Neural cell (in vitro differentiated cells): ENCODE measurements around the gene KRT82. TPM values are rescaled to one million over a fixed set of nuclear protein-coding genes. Genes with fewer than 3 reads are reported as not detected.

ENCODE experiments used
- H2AFZ ChIP-seq: fragments of 200-600, 300-800 bp; sonication (generic), shearing (Covaris generic); 2 replicates; pipeline ENCODE4 v1.6.0; 2014; ENCODE audit warnings: low read depth, mild to moderate bottlenecking, antibody characterized with exemption, low read length, moderate library complexity
- H3F3A ChIP-seq: fragments of 200-600 bp; shearing (Covaris generic); 2 replicates; pipeline ENCODE4 v1.6.1; 2016; ENCODE audit warnings: mild to moderate bottlenecking, moderate library complexity, mixed read lengths, antibody characterized with exemption, low read length; ENCODE audit not compliant: insufficient read depth, poor library complexity, severe bottlenecking
- H3K27ac ChIP-seq: fragments of 200-600, 300-800 bp; sonication (generic), shearing (Covaris generic); 2 replicates; pipeline ENCODE4 v1.5.1; 2014; ENCODE audit warnings: mild to moderate bottlenecking, low read length, moderate library complexity
- H3K27me3 ChIP-seq: fragments of 300-800, 200-600 bp; sonication (generic), shearing (Covaris generic); 2 replicates; pipeline ENCODE4 v1.6.0; 2014; ENCODE audit warnings: mild to moderate bottlenecking, low read depth, low read length, moderate library complexity; ENCODE audit not compliant: insufficient read depth
- H3K36me3 ChIP-seq: fragments of 300-800, 200-600 bp; sonication (generic), shearing (Covaris generic); 2 replicates; pipeline ENCODE4 v1.5.1; 2014; ENCODE audit warnings: mild to moderate bottlenecking, antibody characterized with exemption, low read length, moderate library complexity; ENCODE audit not compliant: insufficient read depth
- H3K4me2 ChIP-seq: fragments of 300-800, 200-600 bp; sonication (generic), shearing (Covaris generic); 2 replicates; pipeline ENCODE4 v1.6.0; 2014; ENCODE audit warnings: mild to moderate bottlenecking, low read length
- H3K4me3 ChIP-seq: fragments of 300-800, 200-600 bp; sonication (generic), shearing (Covaris generic); 2 replicates; pipeline ENCODE4 v1.5.1; 2014; ENCODE audit warnings: mild to moderate bottlenecking, low read length, moderate library complexity
- H3K79me2 ChIP-seq: fragments of 200-600 bp; shearing (Covaris generic); replicated peaks from 2 replicates; pipeline ENCODE4 v1.6.0; 2014; ENCODE audit warnings: mild to moderate bottlenecking, low read length, moderate library complexity; ENCODE audit not compliant: insufficient read depth
- H3K9ac ChIP-seq: fragments of 300-800, 200-600 bp; sonication (generic), shearing (Covaris generic); 2 replicates; pipeline ENCODE4 v1.6.1; 2016; ENCODE audit warnings: mild to moderate bottlenecking, low read length, mixed read lengths
- H3K9me2 ChIP-seq: fragments of 200-600 bp; shearing (Covaris generic); 2 replicates; pipeline ENCODE4 v1.6.1; 2016; ENCODE audit warnings: mild to moderate bottlenecking, low read length, mixed read lengths; ENCODE audit not compliant: insufficient read depth
- H3K9me3 ChIP-seq: fragments of 200-600, 300-800 bp; sonication (generic), shearing (Covaris generic); 2 replicates; pipeline ENCODE4 v1.6.1; 2016; ENCODE audit warnings: mild to moderate bottlenecking, mixed run types, low read length, moderate library complexity, mixed read lengths
- H4K20me1 ChIP-seq: fragments of 200-600 bp; shearing (Covaris generic); 2 replicates; pipeline ENCODE4 v1.6.1; 2016; ENCODE audit warnings: mild to moderate bottlenecking, mixed run types; ENCODE audit not compliant: insufficient read depth
- EP300 ChIP-seq: fragments of 450-650 bp; conservative IDR thresholded peaks from 2 replicates; pipeline ENCODE4 v1.6.1; 2014; ENCODE audit warnings: antibody characterized with exemption, mild to moderate bottlenecking, moderate library complexity; ENCODE audit not compliant: poor library complexity, severe bottlenecking
- EZH2 ChIP-seq: fragments of 200-600, 300-800 bp; shearing (Covaris generic), sonication (generic); IDR thresholded peaks from 2 replicates; pipeline ENCODE4 v1.6.1; 2014; ENCODE audit warnings: antibody characterized with exemption, low read length, borderline replicate concordance, mild to moderate bottlenecking; ENCODE audit not compliant: insufficient read depth, poor library complexity, severe bottlenecking
- MXI1 ChIP-seq: fragments of 450-650 bp; conservative IDR thresholded peaks from 2 replicates; pipeline ENCODE4 v1.6.1; 2014; ENCODE audit warnings: antibody characterized with exemption, mild to moderate bottlenecking; ENCODE audit not compliant: poor library complexity, severe bottlenecking
- POLR2AphosphoS5 ChIP-seq: IDR thresholded peaks from 2 replicates; pipeline ENCODE4 v1.6.1; 2012
- RAD21 ChIP-seq: fragments of 450-650 bp; conservative IDR thresholded peaks from 2 replicates; pipeline ENCODE4 v1.6.1; 2014; ENCODE audit warnings: antibody characterized with exemption, mild to moderate bottlenecking, moderate library complexity
- SMC3 ChIP-seq: fragments of 450-650 bp; conservative IDR thresholded peaks from 2 replicates; pipeline ENCODE4 v1.6.1; 2014; ENCODE audit warnings: antibody characterized with exemption, mild to moderate bottlenecking, moderate library complexity; ENCODE audit not compliant: poor library complexity
- TAF1 ChIP-seq: IDR thresholded peaks from 2 replicates; pipeline ENCODE4 v1.6.1; 2012; ENCODE audit warnings: low read depth
- polyA plus RNA-seq: library from polyadenylated mRNA; depleted of rRNA; stranded (reverse); fragments of >200 nt; gene quantifications from 2 replicates; pipeline ENCODE4 v1.2.3, GENCODE V29; 2014
- TF ChIP-seq, protein P1 (sequence below): fragments of 450-650 bp; IDR thresholded peaks from 2 replicates; pipeline ENCODE4 v1.5.1; 2014; ENCODE audit warnings: antibody characterized with exemption, mild to moderate bottlenecking, moderate library complexity; ENCODE audit not compliant: poor library complexity, severe bottlenecking
- TF ChIP-seq, protein P2 (sequence below): IDR thresholded peaks from 2 replicates; pipeline ENCODE4 v1.6.1; 2012; ENCODE audit warnings: borderline replicate concordance

KRT82 gene
- polyA plus RNA-seq, 1 donor from 2014 or later = not detected

DNA sequence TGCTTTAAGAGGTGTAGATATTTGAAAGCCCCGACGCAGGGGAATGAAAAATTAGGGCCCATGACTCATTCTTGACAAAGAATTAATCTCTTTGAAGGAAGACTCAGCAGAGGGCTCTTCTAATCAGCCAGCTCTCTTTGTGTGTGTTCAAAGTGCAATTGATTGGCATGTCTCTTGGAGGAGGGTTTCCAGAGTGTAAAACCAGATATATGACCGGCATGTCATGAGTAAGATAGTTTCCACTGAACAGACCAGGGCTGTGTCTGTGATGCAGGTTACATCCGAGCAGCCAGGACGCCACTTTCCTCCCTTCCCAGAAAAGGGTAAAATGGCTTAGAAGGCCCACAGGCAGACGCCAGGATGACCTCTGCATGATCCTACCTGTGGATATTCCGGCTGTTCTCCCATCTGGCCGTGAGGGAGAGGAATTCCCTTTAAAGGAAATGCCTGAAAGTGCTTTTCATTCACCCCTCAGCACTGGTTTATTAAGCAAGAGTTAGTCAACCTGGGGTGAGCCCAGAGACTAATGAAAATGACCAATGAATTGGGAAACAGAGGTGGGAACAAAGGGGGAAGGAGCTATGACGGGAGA, 35.3 kb upstream of the KRT82 start:
- no peaks in the 10 kb centered on the region for H3K9me3 ChIP-seq
- TF ChIP-seq RAD21 (no peak), MXI1 (no peak), EP300 (no peak), SMC3 (no peak), EZH2 (no peak), POLR2AphosphoS5 (no peak), TAF1 (no peak)
- TF ChIP-seq, protein P1, sequence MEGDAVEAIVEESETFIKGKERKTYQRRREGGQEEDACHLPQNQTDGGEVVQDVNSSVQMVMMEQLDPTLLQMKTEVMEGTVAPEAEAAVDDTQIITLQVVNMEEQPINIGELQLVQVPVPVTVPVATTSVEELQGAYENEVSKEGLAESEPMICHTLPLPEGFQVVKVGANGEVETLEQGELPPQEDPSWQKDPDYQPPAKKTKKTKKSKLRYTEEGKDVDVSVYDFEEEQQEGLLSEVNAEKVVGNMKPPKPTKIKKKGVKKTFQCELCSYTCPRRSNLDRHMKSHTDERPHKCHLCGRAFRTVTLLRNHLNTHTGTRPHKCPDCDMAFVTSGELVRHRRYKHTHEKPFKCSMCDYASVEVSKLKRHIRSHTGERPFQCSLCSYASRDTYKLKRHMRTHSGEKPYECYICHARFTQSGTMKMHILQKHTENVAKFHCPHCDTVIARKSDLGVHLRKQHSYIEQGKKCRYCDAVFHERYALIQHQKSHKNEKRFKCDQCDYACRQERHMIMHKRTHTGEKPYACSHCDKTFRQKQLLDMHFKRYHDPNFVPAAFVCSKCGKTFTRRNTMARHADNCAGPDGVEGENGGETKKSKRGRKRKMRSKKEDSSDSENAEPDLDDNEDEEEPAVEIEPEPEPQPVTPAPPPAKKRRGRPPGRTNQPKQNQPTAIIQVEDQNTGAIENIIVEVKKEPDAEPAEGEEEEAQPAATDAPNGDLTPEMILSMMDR = no peak
- TF ChIP-seq, protein P2, sequence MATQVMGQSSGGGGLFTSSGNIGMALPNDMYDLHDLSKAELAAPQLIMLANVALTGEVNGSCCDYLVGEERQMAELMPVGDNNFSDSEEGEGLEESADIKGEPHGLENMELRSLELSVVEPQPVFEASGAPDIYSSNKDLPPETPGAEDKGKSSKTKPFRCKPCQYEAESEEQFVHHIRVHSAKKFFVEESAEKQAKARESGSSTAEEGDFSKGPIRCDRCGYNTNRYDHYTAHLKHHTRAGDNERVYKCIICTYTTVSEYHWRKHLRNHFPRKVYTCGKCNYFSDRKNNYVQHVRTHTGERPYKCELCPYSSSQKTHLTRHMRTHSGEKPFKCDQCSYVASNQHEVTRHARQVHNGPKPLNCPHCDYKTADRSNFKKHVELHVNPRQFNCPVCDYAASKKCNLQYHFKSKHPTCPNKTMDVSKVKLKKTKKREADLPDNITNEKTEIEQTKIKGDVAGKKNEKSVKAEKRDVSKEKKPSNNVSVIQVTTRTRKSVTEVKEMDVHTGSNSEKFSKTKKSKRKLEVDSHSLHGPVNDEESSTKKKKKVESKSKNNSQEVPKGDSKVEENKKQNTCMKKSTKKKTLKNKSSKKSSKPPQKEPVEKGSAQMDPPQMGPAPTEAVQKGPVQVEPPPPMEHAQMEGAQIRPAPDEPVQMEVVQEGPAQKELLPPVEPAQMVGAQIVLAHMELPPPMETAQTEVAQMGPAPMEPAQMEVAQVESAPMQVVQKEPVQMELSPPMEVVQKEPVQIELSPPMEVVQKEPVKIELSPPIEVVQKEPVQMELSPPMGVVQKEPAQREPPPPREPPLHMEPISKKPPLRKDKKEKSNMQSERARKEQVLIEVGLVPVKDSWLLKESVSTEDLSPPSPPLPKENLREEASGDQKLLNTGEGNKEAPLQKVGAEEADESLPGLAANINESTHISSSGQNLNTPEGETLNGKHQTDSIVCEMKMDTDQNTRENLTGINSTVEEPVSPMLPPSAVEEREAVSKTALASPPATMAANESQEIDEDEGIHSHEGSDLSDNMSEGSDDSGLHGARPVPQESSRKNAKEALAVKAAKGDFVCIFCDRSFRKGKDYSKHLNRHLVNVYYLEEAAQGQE = no peak
- no peaks in the 10 kb centered on the region for H3K36me3 ChIP-seq
- no peaks in the 10 kb centered on the region for H3K9me2 ChIP-seq
- H3K4me3 ChIP-seq = no peak overlapping the region
- no peak overlapping the region for H2AFZ ChIP-seq
- H3K27me3 ChIP-seq = no peaks in the 10 kb centered on the region
- no peaks in the 10 kb centered on the region for H3K79me2 ChIP-seq
- no peaks in the 10 kb centered on the region for H3F3A ChIP-seq
- H4K20me1 ChIP-seq = no peaks in the 10 kb centered on the region
- no peak overlapping the region for H3K4me2 ChIP-seq
- H3K9ac ChIP-seq = no peak overlapping the region
- H3K27ac ChIP-seq = no peak overlapping the region

DNA sequence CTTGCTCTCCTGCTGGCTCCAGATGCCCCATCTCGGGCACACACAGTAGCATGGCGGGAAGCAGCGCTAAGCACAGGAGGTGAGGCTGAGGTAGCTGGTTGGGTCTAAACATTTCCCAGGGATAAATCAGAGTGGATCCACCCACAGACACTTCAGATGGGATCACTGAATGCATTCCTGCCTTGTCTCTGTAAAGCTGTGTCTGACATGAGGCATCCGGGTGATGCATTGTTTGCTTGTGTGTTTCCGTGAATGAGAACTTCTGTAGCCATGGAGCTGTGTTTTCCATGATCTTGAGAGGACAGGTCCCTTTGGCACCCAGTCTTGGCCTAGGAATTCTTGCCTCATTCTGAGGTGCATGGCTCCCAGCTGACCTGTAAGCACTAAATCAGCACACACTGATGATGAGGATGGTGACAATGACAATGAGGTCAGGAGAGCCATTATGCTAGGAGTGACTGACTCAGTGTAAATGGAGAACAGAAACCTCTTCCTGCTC, 34.7 kb upstream of the KRT82 start:
- Histone ChIP-seq H3K27ac (no peak overlapping the region), H3K27me3 (no peaks in the 10 kb centered on the region), H3K79me2 (no peaks in the 10 kb centered on the region), H3F3A (no peaks in the 10 kb centered on the region), H3K9me2 (no peaks in the 10 kb centered on the region), H3K36me3 (no peaks in the 10 kb centered on the region), H3K4me3 (no peak overlapping the region), H4K20me1 (no peaks in the 10 kb centered on the region), H3K9me3 (no peaks in the 10 kb centered on the region), H3K9ac (no peak overlapping the region), H2AFZ (no peak overlapping the region), H3K4me2 (no peak overlapping the region)
- TF ChIP-seq EZH2 (no peak), MXI1 (no peak), SMC3 (no peak)
